GM18526 (cell line): ENCODE results near the gene CPED1.

Experiments used
- POLR2A ChIP-seq: IDR thresholded peaks from 3 replicates; pipeline ENCODE4 v1.6.1; 2011; ENCODE audit not compliant: insufficient read length; ENCODE audit errors: extremely low read depth

Gene CPED1

DNA sequence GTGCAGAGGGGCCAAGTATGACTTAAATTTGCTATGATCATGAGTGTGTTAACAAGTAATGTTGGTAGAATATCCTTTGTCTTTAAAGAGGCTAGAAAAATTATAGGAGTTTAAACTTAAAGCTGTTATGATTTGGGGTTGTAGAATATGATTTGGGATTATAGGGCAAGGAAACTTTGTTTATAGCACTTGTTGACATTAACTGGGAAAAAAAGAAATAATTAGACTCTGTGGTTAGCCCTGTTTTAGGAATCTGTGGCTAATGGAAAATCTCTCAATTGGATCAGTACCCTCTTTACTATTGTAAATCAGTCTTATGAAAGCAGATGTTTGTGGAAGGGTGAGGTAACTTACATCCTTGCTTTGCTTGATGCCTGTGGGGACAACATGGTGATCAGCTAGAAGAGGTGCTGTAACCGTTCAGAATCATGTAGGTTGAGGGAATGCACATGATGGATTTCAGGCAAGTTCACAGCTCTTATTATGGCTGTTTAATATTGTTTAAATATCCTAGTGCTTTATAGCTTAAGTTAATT lies 26.8 kb upstream of the CPED1 start:
- TF ChIP-seq POLR2A: no peak

- TF ChIP-seq POLR2A: no peak
Observed at GRCh38 chr7:120964088-120964487, 24.4 kb upstream of the CPED1 start.

DNA sequence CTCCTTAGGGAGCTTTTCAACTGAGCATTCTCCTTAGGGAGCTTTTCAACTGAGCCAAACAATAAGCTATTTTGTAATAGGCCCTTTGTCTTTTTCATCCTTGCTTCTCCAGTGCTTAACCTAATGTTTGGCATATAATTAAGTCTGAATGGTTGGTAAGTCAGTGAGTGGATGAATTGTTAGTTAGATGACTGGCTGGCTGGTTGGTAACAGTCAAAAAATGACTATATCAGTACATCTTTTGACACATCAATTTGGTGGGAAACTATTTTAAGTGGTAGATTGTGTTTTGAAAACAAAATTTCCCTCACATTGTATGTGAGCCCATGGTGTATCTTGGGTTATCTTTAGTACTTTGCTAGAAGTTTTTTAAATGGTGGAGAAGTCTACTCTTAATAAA lies 21.6 kb upstream of the CPED1 start:
- TF ChIP-seq POLR2A: no peak

DNA sequence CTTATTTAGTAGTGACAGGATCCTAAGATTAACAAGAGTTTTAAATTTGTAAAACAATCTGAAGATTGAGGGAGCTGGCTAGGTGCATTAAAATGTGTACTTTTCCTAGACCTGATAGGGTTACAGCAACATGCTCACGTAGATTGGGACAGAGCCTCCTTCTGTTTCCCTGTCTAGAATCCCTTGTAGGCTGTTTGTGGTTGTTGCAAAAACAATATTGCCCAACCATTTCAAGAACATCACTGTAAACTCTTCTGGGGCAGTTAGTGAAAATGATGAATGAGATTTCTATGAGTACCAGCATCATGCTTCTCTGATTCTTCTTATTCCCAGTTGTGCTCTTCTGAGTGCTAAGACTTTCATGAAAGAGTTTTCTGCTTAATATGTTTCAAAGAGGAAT lies 14.7 kb upstream of the CPED1 start:
- TF ChIP-seq POLR2A: no peak

GRCh38 chr7:120979765-120980499 lies 8.6 kb upstream of the CPED1 start:
- TF ChIP-seq POLR2A: no peak

DNA sequence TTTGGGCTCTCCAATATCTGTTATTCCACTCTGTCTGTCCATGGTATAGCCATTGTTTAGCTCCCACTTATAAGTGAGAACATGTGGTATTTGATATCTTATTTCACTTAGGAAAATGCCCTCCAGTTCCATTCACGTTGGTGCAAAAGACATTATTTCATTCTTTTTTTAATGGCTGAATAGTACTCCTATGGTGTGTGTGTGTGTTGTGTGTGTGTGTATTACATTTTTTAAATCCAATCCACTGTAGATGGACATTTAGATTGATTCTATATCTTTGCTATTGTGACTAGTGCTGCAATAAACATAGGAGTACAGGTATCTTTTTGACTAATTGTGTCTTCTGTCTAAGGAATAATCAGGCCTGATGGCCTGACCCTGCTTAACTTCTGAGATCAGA lies 7.4 kb upstream of the CPED1 start:
- no peak for TF ChIP-seq POLR2A

- no peak for TF ChIP-seq POLR2A
Observed at GRCh38 chr7:120981888-120982615, 6.5 kb upstream of the CPED1 start.

DNA sequence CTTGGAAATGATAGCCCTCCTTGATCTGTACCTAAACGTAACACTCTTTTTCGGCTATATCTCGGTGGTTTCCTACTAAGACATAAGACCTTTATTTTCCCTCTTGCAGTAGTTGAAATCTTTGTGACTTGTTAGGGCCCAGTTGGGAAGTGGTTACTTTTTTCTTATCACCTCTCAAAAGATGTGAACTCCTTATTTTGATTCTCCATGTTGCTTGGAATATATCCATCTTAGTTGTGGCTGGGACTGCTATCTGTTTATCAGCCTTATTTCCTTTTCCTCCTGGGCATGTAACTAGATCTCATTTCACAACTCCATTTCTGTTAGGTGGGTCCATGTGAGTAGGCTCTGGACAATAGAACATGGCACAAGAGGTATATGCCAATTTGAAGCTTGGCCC lies 4.1 kb upstream of the CPED1 start:
- no peak for TF ChIP-seq POLR2A

DNA sequence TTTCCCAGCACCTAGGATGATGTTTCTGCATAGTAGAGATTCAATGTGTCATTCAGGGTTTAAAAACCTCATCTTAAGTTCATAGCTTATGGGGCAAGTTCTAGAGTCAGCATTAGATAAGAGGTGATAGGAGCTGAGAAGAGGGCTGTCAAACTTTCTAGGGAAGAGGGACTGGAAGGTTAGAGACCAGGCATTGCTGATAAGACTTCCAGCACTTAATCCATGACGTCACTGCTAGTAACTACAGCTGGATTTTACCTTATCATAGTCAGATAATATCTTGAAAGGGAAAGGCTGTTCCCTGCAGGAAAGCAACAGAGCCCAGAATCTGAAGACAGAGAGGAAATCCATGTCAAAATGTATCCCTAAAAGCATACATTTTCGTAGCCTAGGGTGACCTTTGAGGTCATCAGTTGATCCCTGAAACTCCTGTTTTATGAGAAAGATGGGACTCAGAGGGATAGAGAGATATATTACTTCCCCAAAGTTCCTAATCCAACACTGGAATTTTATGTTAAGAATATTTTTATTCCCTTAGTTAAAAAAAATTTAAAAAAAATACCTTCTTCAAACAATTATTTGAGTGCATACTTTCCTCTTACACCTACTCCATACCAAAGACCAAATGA lies 3.3 kb upstream of the CPED1 start:
- no peak for TF ChIP-seq POLR2A

DNA sequence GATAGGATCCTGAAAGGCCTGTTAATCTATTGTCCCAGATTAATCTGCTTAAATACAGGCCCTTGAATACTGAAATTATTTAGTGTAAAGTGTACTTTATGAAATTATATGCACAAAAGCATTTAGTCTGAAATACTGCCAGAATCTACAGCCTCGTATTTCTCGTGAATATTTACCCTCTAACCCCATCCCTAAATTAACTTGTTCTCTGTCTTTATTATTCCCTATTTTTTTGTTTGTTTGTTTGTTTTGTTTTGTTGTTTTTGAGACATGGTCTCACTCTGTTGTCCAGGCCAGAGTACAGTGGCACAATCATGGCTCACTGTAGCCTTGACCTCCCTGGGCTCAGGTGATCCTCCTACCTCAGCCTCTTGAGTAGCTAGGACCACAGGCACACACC lies 2.7 kb upstream of the CPED1 start:
- no peak for TF ChIP-seq POLR2A

- TF ChIP-seq POLR2A: no peak
Observed at GRCh38 chr7:120986650-120987049, 1.9 kb upstream of the CPED1 start.

GRCh38 chr7:120987280-120987679 lies 1.2 kb upstream of the CPED1 start:
- no peak for TF ChIP-seq POLR2A

DNA sequence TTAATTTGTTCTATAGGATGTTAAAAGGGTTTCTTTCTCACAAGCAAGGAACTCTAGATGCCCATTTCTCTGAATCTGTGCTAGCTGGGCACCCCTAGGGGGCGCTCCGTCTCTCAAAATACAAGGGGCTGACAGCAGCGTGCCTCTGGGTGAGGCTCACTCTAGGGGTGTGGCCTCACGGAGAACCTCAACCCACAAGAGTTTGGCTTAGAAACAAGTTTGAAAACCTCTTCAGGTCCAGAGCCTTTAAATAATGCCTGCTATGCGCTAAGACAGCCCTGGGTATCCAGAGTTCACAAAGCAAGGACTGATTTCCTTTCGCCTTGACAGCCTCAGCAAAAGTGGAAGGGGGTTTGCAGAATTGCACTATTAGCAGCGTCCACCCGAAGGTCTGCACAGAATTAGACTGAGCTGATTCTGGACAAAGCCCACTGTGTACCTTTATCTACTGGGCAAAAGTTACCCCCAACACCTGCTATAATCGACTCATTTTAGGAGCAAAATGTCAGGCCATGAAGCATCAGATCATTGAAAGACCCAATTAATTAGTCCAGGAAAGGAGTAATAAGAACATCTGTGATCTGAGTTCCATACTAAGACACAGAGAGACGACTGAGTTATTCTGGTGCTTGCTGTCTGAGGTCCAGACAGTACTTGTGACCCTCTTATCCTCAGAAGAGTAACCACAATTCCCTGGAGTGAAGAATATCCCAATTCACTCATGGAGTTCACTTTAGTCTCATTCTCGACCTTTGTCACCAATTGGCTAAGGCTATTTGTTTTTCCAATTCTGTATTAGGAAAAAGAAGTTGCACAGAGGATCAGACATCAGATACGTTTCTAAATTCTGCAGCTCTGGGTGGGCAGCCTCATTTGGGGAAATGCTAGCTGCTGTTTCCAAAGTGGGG lies 574 bp upstream of the CPED1 start:
- TF ChIP-seq POLR2A: no peak

GRCh38 chr7:120989257-120990220 lies 1.0 kb downstream of the CPED1 start:
- TF ChIP-seq POLR2A: no peak
